ENCODE measurements around the gene OR51V1.

DNA sequence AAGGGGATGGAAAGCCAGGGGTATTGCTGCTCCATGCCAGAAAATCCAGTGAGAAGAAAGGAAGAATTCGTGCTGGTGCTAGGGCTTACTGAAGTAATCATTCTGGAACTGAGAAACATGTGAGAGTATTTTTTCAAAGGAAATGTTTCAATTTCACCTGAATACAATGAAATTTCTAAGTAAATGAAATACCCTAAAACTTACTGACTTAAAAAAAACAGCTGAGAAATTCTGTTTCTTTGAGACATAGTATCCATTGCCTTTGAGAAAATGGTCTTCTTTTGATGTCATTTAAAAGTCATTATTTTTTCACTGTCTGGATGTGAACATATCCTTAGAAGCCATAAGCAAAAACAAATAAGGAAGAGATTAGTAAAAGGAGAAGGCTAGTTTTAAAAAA is at the start of gene OR51V1:
- TF ChIP-seq NRF1 (conservative IDR thresholded peaks at IDR 0.05; ENCODE audit: low read depth, low read length) (no peak), RAD21 (IDR thresholded peaks at IDR 0.05; ENCODE audit: insufficient read depth, low read depth, low read length) (no peak), HDGF (IDR thresholded peaks at IDR 0.05) (no peak), KLF5 (IDR thresholded peaks at IDR 0.05; ENCODE audit: partially characterized antibody) (no peak), POLR2A (IDR thresholded peaks at IDR 0.05; ENCODE audit: low read depth, low read length) (no peak), TCF12 (IDR thresholded peaks at IDR 0.05; ENCODE audit: low read depth, low read length) (no peak), ETV6 (conservative IDR thresholded peaks at IDR 0.05 in 1 of 2, IDR thresholded peaks at IDR 0.05 in 1 of 2; ENCODE audit: borderline replicate concordance in 1 of 2, low read depth in 1 of 2) (no peak), ZNF274 (IDR thresholded peaks at IDR 0.05; ENCODE audit: insufficient read depth, insufficient read length) (no peak), EP300 (IDR thresholded peaks at IDR 0.05; ENCODE audit: borderline replicate concordance in 1 of 2, control insufficient read depth in 1 of 2, low read depth in 2 of 2, low read length in 2 of 2) (no peak), SPI1 (IDR thresholded peaks at IDR 0.05; ENCODE audit: borderline replicate concordance, insufficient read depth, low read depth, low read length) (no peak)
- TF ChIP-seq, protein P1, sequence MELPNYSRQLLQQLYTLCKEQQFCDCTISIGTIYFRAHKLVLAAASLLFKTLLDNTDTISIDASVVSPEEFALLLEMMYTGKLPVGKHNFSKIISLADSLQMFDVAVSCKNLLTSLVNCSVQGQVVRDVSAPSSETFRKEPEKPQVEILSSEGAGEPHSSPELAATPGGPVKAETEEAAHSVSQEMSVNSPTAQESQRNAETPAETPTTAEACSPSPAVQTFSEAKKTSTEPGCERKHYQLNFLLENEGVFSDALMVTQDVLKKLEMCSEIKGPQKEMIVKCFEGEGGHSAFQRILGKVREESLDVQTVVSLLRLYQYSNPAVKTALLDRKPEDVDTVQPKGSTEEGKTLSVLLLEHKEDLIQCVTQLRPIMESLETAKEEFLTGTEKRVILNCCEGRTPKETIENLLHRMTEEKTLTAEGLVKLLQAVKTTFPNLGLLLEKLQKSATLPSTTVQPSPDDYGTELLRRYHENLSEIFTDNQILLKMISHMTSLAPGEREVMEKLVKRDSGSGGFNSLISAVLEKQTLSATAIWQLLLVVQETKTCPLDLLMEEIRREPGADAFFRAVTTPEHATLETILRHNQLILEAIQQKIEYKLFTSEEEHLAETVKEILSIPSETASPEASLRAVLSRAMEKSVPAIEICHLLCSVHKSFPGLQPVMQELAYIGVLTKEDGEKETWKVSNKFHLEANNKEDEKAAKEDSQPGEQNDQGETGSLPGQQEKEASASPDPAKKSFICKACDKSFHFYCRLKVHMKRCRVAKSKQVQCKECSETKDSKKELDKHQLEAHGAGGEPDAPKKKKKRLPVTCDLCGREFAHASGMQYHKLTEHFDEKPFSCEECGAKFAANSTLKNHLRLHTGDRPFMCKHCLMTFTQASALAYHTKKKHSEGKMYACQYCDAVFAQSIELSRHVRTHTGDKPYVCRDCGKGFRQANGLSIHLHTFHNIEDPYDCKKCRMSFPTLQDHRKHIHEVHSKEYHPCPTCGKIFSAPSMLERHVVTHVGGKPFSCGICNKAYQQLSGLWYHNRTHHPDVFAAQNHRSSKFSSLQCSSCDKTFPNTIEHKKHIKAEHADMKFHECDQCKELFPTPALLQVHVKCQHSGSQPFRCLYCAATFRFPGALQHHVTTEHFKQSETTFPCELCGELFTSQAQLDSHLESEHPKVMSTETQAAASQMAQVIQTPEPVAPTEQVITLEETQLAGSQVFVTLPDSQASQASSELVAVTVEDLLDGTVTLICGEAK (IDR thresholded peaks at IDR 0.05; ENCODE audit: borderline replicate concordance) = no peak
- TF ChIP-seq, protein P2, sequence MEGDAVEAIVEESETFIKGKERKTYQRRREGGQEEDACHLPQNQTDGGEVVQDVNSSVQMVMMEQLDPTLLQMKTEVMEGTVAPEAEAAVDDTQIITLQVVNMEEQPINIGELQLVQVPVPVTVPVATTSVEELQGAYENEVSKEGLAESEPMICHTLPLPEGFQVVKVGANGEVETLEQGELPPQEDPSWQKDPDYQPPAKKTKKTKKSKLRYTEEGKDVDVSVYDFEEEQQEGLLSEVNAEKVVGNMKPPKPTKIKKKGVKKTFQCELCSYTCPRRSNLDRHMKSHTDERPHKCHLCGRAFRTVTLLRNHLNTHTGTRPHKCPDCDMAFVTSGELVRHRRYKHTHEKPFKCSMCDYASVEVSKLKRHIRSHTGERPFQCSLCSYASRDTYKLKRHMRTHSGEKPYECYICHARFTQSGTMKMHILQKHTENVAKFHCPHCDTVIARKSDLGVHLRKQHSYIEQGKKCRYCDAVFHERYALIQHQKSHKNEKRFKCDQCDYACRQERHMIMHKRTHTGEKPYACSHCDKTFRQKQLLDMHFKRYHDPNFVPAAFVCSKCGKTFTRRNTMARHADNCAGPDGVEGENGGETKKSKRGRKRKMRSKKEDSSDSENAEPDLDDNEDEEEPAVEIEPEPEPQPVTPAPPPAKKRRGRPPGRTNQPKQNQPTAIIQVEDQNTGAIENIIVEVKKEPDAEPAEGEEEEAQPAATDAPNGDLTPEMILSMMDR (IDR thresholded peaks at IDR 0.05 in 2 of 3, conservative IDR thresholded peaks at IDR 0.05 in 1 of 3; ENCODE audit: control insufficient read depth in 2 of 3, extremely low read depth in 1 of 3, insufficient read depth in 1 of 3, low read depth in 3 of 3, low read length in 3 of 3) = no peak
- TF ChIP-seq, protein P3, sequence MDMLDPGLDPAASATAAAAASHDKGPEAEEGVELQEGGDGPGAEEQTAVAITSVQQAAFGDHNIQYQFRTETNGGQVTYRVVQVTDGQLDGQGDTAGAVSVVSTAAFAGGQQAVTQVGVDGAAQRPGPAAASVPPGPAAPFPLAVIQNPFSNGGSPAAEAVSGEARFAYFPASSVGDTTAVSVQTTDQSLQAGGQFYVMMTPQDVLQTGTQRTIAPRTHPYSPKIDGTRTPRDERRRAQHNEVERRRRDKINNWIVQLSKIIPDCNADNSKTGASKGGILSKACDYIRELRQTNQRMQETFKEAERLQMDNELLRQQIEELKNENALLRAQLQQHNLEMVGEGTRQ (IDR thresholded peaks at IDR 0.05; ENCODE audit: borderline replicate concordance, low read depth, low read length) = no peak
- TF ChIP-seq, protein P4, sequence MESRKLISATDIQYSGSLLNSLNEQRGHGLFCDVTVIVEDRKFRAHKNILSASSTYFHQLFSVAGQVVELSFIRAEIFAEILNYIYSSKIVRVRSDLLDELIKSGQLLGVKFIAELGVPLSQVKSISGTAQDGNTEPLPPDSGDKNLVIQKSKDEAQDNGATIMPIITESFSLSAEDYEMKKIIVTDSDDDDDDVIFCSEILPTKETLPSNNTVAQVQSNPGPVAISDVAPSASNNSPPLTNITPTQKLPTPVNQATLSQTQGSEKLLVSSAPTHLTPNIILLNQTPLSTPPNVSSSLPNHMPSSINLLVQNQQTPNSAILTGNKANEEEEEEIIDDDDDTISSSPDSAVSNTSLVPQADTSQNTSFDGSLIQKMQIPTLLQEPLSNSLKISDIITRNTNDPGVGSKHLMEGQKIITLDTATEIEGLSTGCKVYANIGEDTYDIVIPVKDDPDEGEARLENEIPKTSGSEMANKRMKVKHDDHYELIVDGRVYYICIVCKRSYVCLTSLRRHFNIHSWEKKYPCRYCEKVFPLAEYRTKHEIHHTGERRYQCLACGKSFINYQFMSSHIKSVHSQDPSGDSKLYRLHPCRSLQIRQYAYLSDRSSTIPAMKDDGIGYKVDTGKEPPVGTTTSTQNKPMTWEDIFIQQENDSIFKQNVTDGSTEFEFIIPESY (IDR thresholded peaks at IDR 0.05) = no peak
